KMS-11 (cell line): ENCODE results near the gene NINL.
"Not testable (repeated sequence)": the region's sequence is repeated elsewhere in the genome, so short reads cannot be mapped to it uniquely, and the experiment has no call there.

ENCODE experiments used
- H2AFZ ChIP-seq: fragments of 200-600 bp; sonication (generic); 2 replicates; pipeline ENCODE4 v1.6.1; 2016; ENCODE audit warnings: antibody characterized with exemption, mixed run types, low read depth
- H3K27ac ChIP-seq: fragments of 200-600 bp; sonication (generic); 2 replicates; pipeline ENCODE4 v1.6.1; 2016; ENCODE audit warnings: mild to moderate bottlenecking, mixed run types
- H3K27me3 ChIP-seq: fragments of 200-600 bp; sonication (generic); 2 replicates; pipeline ENCODE4 v1.6.1; 2017; ENCODE audit warnings: mild to moderate bottlenecking, low read depth, mixed run types, moderate library complexity; ENCODE audit not compliant: insufficient read depth
- H3K36me3 ChIP-seq: fragments of 200-600 bp; sonication (generic); 2 replicates; pipeline ENCODE4 v1.6.1; 2017; ENCODE audit warnings: mild to moderate bottlenecking, mixed run types; ENCODE audit not compliant: insufficient read depth
- H3K4me1 ChIP-seq: fragments of 200-600 bp; sonication (generic); 2 replicates; pipeline ENCODE4 v1.6.1; 2016; ENCODE audit warnings: mild to moderate bottlenecking, low read depth, mixed run types; ENCODE audit not compliant: poor library complexity, severe bottlenecking
- H3K4me2 ChIP-seq: fragments of 200-600 bp; sonication (generic); 2 replicates; pipeline ENCODE4 v1.7.0; 2016; ENCODE audit warnings: mild to moderate bottlenecking, mixed run types
- H3K4me3 ChIP-seq: fragments of 200-600 bp; sonication (generic); IDR thresholded peaks from 2 replicates; pipeline ENCODE4 v1.6.1; 2017; ENCODE audit warnings: low read depth, low read length, mixed read lengths; ENCODE audit not compliant: insufficient read depth
- H3K79me2 ChIP-seq: fragments of 200-600 bp; sonication (generic); 2 replicates; pipeline ENCODE4 v1.6.1; 2016; ENCODE audit warnings: low read depth, mixed run types; ENCODE audit not compliant: insufficient read depth
- H3K9ac ChIP-seq: fragments of 200-600 bp; sonication (generic); 2 replicates; pipeline ENCODE4 v1.6.1; 2016; ENCODE audit warnings: mild to moderate bottlenecking, mixed run types
- H4K20me1 ChIP-seq: fragments of 200-600 bp; sonication (generic); 2 replicates; pipeline ENCODE4 v1.6.1; 2016; ENCODE audit warnings: mild to moderate bottlenecking, mixed run types; ENCODE audit not compliant: insufficient read depth
- TF ChIP-seq, protein P1 (sequence below): fragments of 200-600 bp; sonication (generic); conservative IDR thresholded peaks from 2 replicates; pipeline ENCODE4 v1.6.1; 2017; ENCODE audit warnings: low read depth, mild to moderate bottlenecking, antibody characterized with exemption, low read length, moderate library complexity, mixed read lengths

NINL gene

DNA sequence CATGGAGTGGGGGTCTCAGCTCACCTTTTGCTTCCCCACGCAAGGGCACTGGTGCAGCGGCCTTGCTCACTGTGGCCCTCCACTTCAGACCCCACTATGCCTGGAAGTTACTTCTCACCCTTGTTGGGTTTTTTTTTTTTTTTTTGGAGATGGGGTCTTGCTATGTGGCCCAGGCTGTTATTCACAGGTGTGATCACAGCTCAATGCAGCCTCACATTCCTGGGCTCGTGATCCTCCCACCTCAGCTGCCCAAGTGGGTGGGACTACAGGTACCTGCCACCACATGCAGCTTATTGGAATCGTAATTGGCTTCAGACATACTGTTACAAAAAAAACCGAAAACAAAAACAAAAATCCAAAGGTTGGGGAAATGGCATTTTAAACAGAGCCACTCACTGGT is 32.4 kb downstream of the NINL start:
- H4K20me1 ChIP-seq: no peaks in the 10 kb centered on the region
- H3K27me3 ChIP-seq: no peaks in the 10 kb centered on the region
- no peak overlapping the region for H2AFZ ChIP-seq
- no peak overlapping the region for H3K4me2 ChIP-seq
- no peak overlapping the region for H3K27ac ChIP-seq
- no peaks in the 10 kb centered on the region for H3K36me3 ChIP-seq
- H3K79me2 ChIP-seq: no peaks in the 10 kb centered on the region
- no peaks in the 10 kb centered on the region for H3K4me1 ChIP-seq
- TF ChIP-seq, protein P1, sequence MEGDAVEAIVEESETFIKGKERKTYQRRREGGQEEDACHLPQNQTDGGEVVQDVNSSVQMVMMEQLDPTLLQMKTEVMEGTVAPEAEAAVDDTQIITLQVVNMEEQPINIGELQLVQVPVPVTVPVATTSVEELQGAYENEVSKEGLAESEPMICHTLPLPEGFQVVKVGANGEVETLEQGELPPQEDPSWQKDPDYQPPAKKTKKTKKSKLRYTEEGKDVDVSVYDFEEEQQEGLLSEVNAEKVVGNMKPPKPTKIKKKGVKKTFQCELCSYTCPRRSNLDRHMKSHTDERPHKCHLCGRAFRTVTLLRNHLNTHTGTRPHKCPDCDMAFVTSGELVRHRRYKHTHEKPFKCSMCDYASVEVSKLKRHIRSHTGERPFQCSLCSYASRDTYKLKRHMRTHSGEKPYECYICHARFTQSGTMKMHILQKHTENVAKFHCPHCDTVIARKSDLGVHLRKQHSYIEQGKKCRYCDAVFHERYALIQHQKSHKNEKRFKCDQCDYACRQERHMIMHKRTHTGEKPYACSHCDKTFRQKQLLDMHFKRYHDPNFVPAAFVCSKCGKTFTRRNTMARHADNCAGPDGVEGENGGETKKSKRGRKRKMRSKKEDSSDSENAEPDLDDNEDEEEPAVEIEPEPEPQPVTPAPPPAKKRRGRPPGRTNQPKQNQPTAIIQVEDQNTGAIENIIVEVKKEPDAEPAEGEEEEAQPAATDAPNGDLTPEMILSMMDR: no peak
- no peak overlapping the region for H3K9ac ChIP-seq
- no peak overlapping the region for H3K4me3 ChIP-seq

DNA sequence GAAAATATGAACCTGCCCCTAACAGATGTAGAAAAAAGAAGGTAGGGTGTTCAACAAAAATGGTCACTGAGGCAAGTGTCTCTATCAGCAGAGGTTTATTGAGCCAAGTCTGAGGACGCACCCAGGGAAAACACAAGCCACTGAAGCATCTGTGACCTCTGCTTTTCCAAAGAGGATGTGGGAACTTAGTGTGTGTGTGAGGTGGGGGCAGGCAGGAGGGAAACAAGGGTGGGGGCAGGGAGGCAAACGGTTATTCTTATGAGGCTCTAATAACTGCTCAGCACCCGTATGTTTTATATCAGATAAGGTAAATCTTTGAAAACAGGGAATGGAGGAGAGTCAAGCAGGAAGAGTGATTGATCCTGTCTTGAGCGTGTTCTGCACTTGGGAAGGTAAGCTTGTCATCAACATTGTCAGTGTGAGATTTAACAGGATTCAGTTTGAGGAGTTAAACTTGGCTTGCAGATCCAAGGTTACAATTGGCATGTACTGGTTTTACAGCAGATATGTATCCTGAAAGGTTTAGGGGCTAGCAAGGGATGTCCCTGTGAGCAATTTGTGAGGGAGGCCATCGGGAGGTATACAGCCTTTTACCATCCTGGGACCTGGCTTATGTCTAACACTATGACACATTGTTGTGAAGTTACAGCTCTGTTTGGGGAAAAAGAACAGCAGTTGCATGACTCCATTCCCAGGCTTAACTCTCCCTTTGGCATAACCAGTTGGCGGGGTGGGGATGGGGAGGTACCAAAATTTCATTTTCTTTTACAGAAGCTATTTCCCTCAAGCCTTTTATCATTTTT is 33.7 kb downstream of the NINL start:
- Histone ChIP-seq H3K36me3 (no peaks in the 10 kb centered on the region), H3K27ac (no peak overlapping the region), H3K4me2 (no peak overlapping the region)

DNA sequence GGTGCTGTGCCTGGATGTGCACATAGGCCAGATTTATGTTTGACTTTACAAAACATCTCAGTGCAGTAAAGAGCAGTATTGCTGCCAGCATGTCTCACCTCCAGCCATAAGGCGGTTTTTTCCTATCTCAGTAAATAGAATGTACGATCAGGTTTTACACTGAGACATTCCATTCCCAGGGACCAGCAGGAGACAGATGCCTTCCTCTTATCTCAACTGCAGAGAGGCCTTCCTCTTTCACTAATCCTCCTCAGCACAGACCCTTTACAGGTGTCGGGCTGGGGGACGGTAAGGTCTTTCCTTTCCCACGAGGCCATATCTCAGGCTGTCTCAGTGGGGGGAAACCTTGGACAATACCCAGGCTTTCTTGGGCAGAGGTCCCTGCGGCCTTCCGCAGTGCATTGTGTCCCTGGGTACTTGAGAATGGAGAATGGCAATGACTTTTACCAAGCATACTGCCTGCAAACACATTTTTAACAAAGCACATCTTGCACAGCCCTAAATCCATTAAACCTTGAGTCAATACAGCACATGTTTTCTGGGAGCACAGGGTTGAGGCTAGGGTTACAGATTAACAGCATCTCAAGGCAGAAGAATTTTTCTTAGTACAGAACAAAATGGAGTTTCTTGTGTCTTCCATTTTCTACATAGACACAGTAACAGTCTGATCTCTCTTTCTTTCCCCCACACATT is 34.5 kb downstream of the NINL start:
- H3K27me3 ChIP-seq, H3K36me3 ChIP-seq, H3K4me1 ChIP-seq, H2AFZ ChIP-seq, H3K79me2 ChIP-seq, H4K20me1 ChIP-seq, H3K27ac ChIP-seq, H3K4me3 ChIP-seq, H3K9ac ChIP-seq, H3K4me2 ChIP-seq: not testable (repeated sequence)

More for the DNA sequence above, 33.7 kb downstream of the NINL start:
- Histone ChIP-seq H3K79me2 (no peaks in the 10 kb centered on the region), H4K20me1 (no peaks in the 10 kb centered on the region), H3K27me3 (no peaks in the 10 kb centered on the region), H3K9ac (no peak overlapping the region), H2AFZ (no peak overlapping the region), H3K4me3 (no peak overlapping the region), H3K4me1 (no peaks in the 10 kb centered on the region)
- TF ChIP-seq, protein P1: no peak

DNA sequence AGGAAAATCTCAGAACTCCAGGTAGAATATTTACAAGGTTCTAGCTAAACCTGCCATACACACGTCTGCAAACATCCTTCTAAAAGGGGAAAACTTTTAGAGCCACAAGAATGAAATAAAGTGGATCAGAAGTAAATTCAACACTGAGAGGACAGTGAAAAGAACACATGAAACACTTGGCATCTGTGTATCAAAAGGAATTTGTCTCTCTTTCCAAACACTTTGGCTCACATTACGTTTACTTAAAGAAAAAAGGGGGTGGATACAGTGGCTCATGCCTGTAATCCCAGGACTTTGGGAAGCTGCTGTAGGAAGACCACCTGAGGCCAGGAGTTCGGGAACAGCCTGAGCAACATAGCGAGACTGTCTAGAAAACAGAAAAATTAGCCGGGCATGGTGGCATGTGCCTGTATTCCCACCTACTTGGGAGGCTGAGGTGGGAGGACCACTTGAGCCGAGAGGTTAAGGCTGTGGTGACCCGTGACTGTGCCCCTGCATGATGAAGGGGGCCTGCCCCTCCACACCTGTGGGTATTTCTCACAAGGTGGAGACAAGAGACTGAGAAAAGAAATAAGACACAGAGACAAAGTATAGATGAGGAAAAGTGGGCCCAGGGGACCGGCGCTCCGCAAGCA is 35.4 kb downstream of the NINL start:
- Histone ChIP-seq H3K4me2 (no peak overlapping the region), H3K79me2 (no peaks in the 10 kb centered on the region)

More for the DNA sequence above, 35.4 kb downstream of the NINL start:
- TF ChIP-seq, protein P1: no peak
- Histone ChIP-seq H2AFZ (no peak overlapping the region), H3K4me3 (no peak overlapping the region), H3K9ac (no peak overlapping the region), H3K36me3 (no peaks in the 10 kb centered on the region), H4K20me1 (no peaks in the 10 kb centered on the region), H3K27ac (no peak overlapping the region), H3K4me1 (no peaks in the 10 kb centered on the region), H3K27me3 (no peaks in the 10 kb centered on the region)
